ENCODE results near the gene TCEAL3. TPM values are rescaled to one million over a fixed set of nuclear protein-coding genes. Genes with fewer than 3 reads are reported as not detected.
"Not testable (repeated sequence)": the region's sequence is repeated elsewhere in the genome, so short reads cannot be mapped to it uniquely, and the experiment has no call there.

The TCEAL3 gene
- total RNA-seq, 6 experiments from 2014 or later, result 1.1 to 3.8 (median 2.0) TPM

- ATAC-seq, result no peak
- WGBS (ENCODE audit: insufficient coverage, low coverage, low lambda C conversion rate, missing lambda C conversion rate), result 54% methylated on average over 5 of the region's 5 CpGs
- Histone ChIP-seq H3K36me3 (no peaks in the 10 kb centered on the region), H3K27me3 (no peaks in the 10 kb centered on the region), H3K9me3 (no peaks in the 10 kb centered on the region), H3K4me3 (no peak overlapping the region), H3K27ac (no peak overlapping the region), H3K4me1 (no peaks in the 10 kb centered on the region)
- intact Hi-C loops (cut with DNase I), result no loop called here
- TF ChIP-seq POLR2A (IDR thresholded peaks at IDR 0.05), result no peak
- TF ChIP-seq, protein P1, sequence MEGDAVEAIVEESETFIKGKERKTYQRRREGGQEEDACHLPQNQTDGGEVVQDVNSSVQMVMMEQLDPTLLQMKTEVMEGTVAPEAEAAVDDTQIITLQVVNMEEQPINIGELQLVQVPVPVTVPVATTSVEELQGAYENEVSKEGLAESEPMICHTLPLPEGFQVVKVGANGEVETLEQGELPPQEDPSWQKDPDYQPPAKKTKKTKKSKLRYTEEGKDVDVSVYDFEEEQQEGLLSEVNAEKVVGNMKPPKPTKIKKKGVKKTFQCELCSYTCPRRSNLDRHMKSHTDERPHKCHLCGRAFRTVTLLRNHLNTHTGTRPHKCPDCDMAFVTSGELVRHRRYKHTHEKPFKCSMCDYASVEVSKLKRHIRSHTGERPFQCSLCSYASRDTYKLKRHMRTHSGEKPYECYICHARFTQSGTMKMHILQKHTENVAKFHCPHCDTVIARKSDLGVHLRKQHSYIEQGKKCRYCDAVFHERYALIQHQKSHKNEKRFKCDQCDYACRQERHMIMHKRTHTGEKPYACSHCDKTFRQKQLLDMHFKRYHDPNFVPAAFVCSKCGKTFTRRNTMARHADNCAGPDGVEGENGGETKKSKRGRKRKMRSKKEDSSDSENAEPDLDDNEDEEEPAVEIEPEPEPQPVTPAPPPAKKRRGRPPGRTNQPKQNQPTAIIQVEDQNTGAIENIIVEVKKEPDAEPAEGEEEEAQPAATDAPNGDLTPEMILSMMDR (IDR thresholded peaks at IDR 0.05), result no peak
- no peak for DNase-seq
Measured at GRCh38 chrX:103658681-103659433, 51.1 kb downstream of the TCEAL3 start.

GRCh38 chrX:103659460-103659859 is 51.7 kb downstream of the TCEAL3 start:
- ATAC-seq; H3K4me1 ChIP-seq; H3K9me3 ChIP-seq; H3K4me3 ChIP-seq; H3K36me3 ChIP-seq; H3K27me3 ChIP-seq; DNase-seq; intact Hi-C loops (cut with DNase I); H3K27ac ChIP-seq: not testable (repeated sequence)
- 100% methylated on average over 1 of the region's 2 CpGs for WGBS (ENCODE audit: insufficient coverage, low coverage, low lambda C conversion rate, missing lambda C conversion rate)

Other genes with a start within 250 kb of the TCEAL3 start
- 10 to 100 TPM; 19.9 to 40.1 (median 35.6) TPM for gene BEX3, start 231.4 kb upstream of the TCEAL3 start, total RNA-seq
- under 1 TPM in 4 of 6 experiments, not detected in 2; 0.12 to 0.49 (median 0.24) TPM for gene RAB40A, start 88.5 kb upstream of the TCEAL3 start, total RNA-seq
- gene TCEAL4, start 22.4 kb upstream of the TCEAL3 start, total RNA-seq, result 10 to 100 TPM; 23.3 to 34.5 (median 28.1) TPM
- gene TCEAL1, start 21.0 kb downstream of the TCEAL3 start, total RNA-seq, result 10 to 100 TPM in 2 of 6 experiments, 1 to 10 TPM in 4; 5.6 to 14.6 (median 7.8) TPM
- 100 to 1,000 TPM; 148 to 252 (median 183) TPM for gene MORF4L2, start 78.7 kb downstream of the TCEAL3 start, total RNA-seq
- under 1 TPM in 1 of 6 experiments, not detected in 5; 0.37 TPM for gene TMEM31, start 102.9 kb downstream of the TCEAL3 start, total RNA-seq
- gene PLP1, start 168.9 kb downstream of the TCEAL3 start, total RNA-seq, result under 1 TPM in 4 of 6 experiments, not detected in 2; 0.24 to 0.75 (median 0.61) TPM
- under 1 TPM in 5 of 6 experiments, not detected in 1; 0.05 to 0.25 (median 0.12) TPM for gene RAB9B, start 224.3 kb downstream of the TCEAL3 start, total RNA-seq